H1 (cell line): ENCODE results near the gene ADM5. TPM values are rescaled to one million over a fixed set of nuclear protein-coding genes. Genes with fewer than 3 reads are reported as not detected.

ENCODE experiments used
- CHD7 ChIP-seq: fragments of 300-600 bp; sonication (generic); IDR thresholded peaks from 2 replicates; pipeline ENCODE4 v1.7.1; 2012; ENCODE audit warnings: low read length, moderate library complexity, mild to moderate bottlenecking, inconsistent platforms; ENCODE audit not compliant: insufficient replicate concordance
- polyA plus RNA-seq, 7 experiments: library from polyadenylated mRNA; depleted of rRNA in 3 of 7; stranded (reverse) in 5 of 7; unstranded in 2 of 7; fragments of >200 nt in 5 of 7; fragments of 200-250 nt in 2 of 7; gene quantifications; 1 replicate in 5 of 7; 2 replicates in 1 of 7; 4 replicates in 1 of 7; pipeline versions ENCODE4 v1.2.1 to v1.2.3, GENCODE V29; 2011 to 2013; ENCODE audit warnings: missing spikeins in 2 of 7, mixed read lengths in 2 of 7
- total RNA-seq: library from RNA; stranded (reverse); fragmentation: NEBNext Ultra II Directional; extraction: Animal tissue kit (Norgen Biotek cat#: 25700); gene quantifications from 2 replicates; pipeline ENCODE4 v1.2.1, GENCODE V29; 2021

ADM5 gene
- total and polyA plus RNA-seq, 2 of the 8 experiments (the other 6 are each of a cell fraction or from before 2014, with no cell fraction given): 2.5 to 2.6 TPM

GRCh38 chr19:49687566-49688316 is 1.7 kb upstream of the ADM5 start (continued):
- no peak for TF ChIP-seq CHD7
- TF ChIP-seq, all 59 proteins: peak for 1
